ENCODE measurements around the gene FAM114A1.

FAM114A1 gene

GRCh38 chr4:38867478-38868058, at the start of gene FAM114A1:
Gene FAM114A1 (plus strand): TSS chr4:38867806. CDS start chr4:38878079, 10,273 bp downstream.
- Mint-ChIP-seq H3K9me3 (no peaks in the 10 kb centered on the region), H3K4me3 (peak within 1 kb of the TSS; percentile 85 to 86), H3K27ac (peak within 1 kb of the TSS; percentile 73), H3K27me3 (no peaks in the 10 kb centered on the region), H3K4me1 (peaks cover 7 to 20% of the 10 kb centered on the region in 2 donors), H3K36me3 (peaks cover 0 to 2% of the 10 kb centered on the region in 2 donors)
- ATAC-seq (replicated peaks), result peak; percentile 97 to 98
- peak; percentile 56 for DNase-seq

- H3K4me1 Mint-ChIP-seq, result peaks cover 49 to 64% of the 10 kb centered on the region in 2 donors
- H3K27ac Mint-ChIP-seq, result peak overlapping the region; percentile 60
- ATAC-seq (replicated peaks), result peak; percentile 15 to 38
- no peak for DNase-seq
- peak overlapping the region in 1 of 2 donors; percentile 18 for H3K4me3 Mint-ChIP-seq
- peaks cover 9 to 10% of the 10 kb centered on the region in 2 donors for H3K9me3 Mint-ChIP-seq
- H3K36me3 Mint-ChIP-seq, result peaks cover 20 to 31% of the 10 kb centered on the region in 2 donors
- H3K27me3 Mint-ChIP-seq, result no peaks in the 10 kb centered on the region
These were observed 49.1 kb upstream of the FAM114A1 start for GRCh38 chr4:38818441-38818976.

- peak overlapping the region; percentile 85 for H3K27ac Mint-ChIP-seq
- no peaks in the 10 kb centered on the region for H3K27me3 Mint-ChIP-seq
- H3K36me3 Mint-ChIP-seq, result peaks cover 27 to 33% of the 10 kb centered on the region in 2 donors
- H3K4me3 Mint-ChIP-seq, result peak overlapping the region; percentile 3 to 19
- H3K9me3 Mint-ChIP-seq, result peaks cover 12 to 13% of the 10 kb centered on the region in 2 donors
- ATAC-seq (replicated peaks), result peak; percentile 44 to 58
- peaks cover 44 to 55% of the 10 kb centered on the region in 2 donors for H3K4me1 Mint-ChIP-seq
- no peak for DNase-seq
These were observed 48.0 kb upstream of the FAM114A1 start for GRCh38 chr4:38819569-38819968.

GRCh38 chr4:38820329-38821061, 47.1 kb upstream of the FAM114A1 start:
- H3K27ac Mint-ChIP-seq, result peak overlapping the region; percentile 68
- peaks cover 39 to 48% of the 10 kb centered on the region in 2 donors for H3K4me1 Mint-ChIP-seq
- H3K27me3 Mint-ChIP-seq, result no peaks in the 10 kb centered on the region
- DNase-seq, result no peak
- peak; percentile 57 to 63 for ATAC-seq (replicated peaks)
- peaks cover 26 to 34% of the 10 kb centered on the region in 2 donors for H3K36me3 Mint-ChIP-seq
- H3K4me3 Mint-ChIP-seq, result peak overlapping the region in 1 of 2 donors; percentile 15
- peaks cover 12 to 13% of the 10 kb centered on the region in 2 donors for H3K9me3 Mint-ChIP-seq

- peaks cover 33 to 44% of the 10 kb centered on the region in 2 donors for H3K4me1 Mint-ChIP-seq
- ATAC-seq (replicated peaks), result no peak
- no peak overlapping the region for H3K27ac Mint-ChIP-seq
- H3K4me3 Mint-ChIP-seq, result no peak overlapping the region
- H3K36me3 Mint-ChIP-seq, result peaks cover 32 to 40% of the 10 kb centered on the region in 2 donors
- peaks cover 12 to 15% of the 10 kb centered on the region in 2 donors for H3K9me3 Mint-ChIP-seq
- H3K27me3 Mint-ChIP-seq, result no peaks in the 10 kb centered on the region
- DNase-seq, result no peak
These were observed 45.9 kb upstream of the FAM114A1 start for GRCh38 chr4:38821739-38822138.

- no peak overlapping the region for H3K27ac Mint-ChIP-seq
- no peak for ATAC-seq (replicated peaks)
These were observed 44.8 kb upstream of the FAM114A1 start for GRCh38 chr4:38822748-38823303.

GRCh38 chr4:38823766-38824165, 43.8 kb upstream of the FAM114A1 start:
- Mint-ChIP-seq H3K27ac (no peak overlapping the region), H3K36me3 (peaks cover 38 to 47% of the 10 kb centered on the region in 2 donors)
- ATAC-seq (replicated peaks), result no peak

More at GRCh38 chr4:38822748-38823303, 44.8 kb upstream of the FAM114A1 start:
- H3K27me3 Mint-ChIP-seq, result no peaks in the 10 kb centered on the region
- H3K4me1 Mint-ChIP-seq, result peaks cover 31 to 40% of the 10 kb centered on the region in 2 donors
- peaks cover 12 to 15% of the 10 kb centered on the region in 2 donors for H3K9me3 Mint-ChIP-seq
- no peak overlapping the region for H3K4me3 Mint-ChIP-seq
- peaks cover 38 to 47% of the 10 kb centered on the region in 2 donors for H3K36me3 Mint-ChIP-seq
- DNase-seq, result no peak

GRCh38 chr4:38829237-38829636, 38.4 kb upstream of the FAM114A1 start:
- no peak overlapping the region for H3K27ac Mint-ChIP-seq
- H3K27me3 Mint-ChIP-seq, result no peaks in the 10 kb centered on the region
- H3K36me3 Mint-ChIP-seq, result peaks cover 31 to 52% of the 10 kb centered on the region in 2 donors
- peaks cover 21 to 43% of the 10 kb centered on the region in 2 donors for H3K4me1 Mint-ChIP-seq
- ATAC-seq (replicated peaks) (no peak), DNase-seq (no peak)
- peaks cover 6 to 10% of the 10 kb centered on the region in 2 donors for H3K9me3 Mint-ChIP-seq
- no peak overlapping the region for H3K4me3 Mint-ChIP-seq

More at GRCh38 chr4:38823766-38824165, 43.8 kb upstream of the FAM114A1 start:
- no peaks in the 10 kb centered on the region for H3K27me3 Mint-ChIP-seq
- peaks cover 25 to 34% of the 10 kb centered on the region in 2 donors for H3K4me1 Mint-ChIP-seq
- H3K9me3 Mint-ChIP-seq, result peaks cover 12 to 15% of the 10 kb centered on the region in 2 donors
- no peak overlapping the region for H3K4me3 Mint-ChIP-seq
- DNase-seq, result no peak

- H3K4me3 Mint-ChIP-seq, result no peak overlapping the region
- no peak overlapping the region for H3K27ac Mint-ChIP-seq
- peaks cover 15 to 18% of the 10 kb centered on the region in 2 donors for H3K9me3 Mint-ChIP-seq
- no peak for DNase-seq
- peaks cover 28 to 50% of the 10 kb centered on the region in 2 donors for H3K36me3 Mint-ChIP-seq
- H3K4me1 Mint-ChIP-seq, result peaks cover 15 to 32% of the 10 kb centered on the region in 2 donors
- ATAC-seq (replicated peaks), result no peak
- no peaks in the 10 kb centered on the region for H3K27me3 Mint-ChIP-seq
These were observed 36.0 kb upstream of the FAM114A1 start for GRCh38 chr4:38831653-38832052.

- H3K27me3 Mint-ChIP-seq, result no peaks in the 10 kb centered on the region
- ATAC-seq (replicated peaks) (no peak), DNase-seq (no peak)
- H3K4me1 Mint-ChIP-seq, result peaks cover 16 to 37% of the 10 kb centered on the region in 2 donors
- no peak overlapping the region for H3K4me3 Mint-ChIP-seq
- peaks cover 18% of the 10 kb centered on the region in 2 donors for H3K9me3 Mint-ChIP-seq
- peaks cover 28 to 53% of the 10 kb centered on the region in 2 donors for H3K36me3 Mint-ChIP-seq
- no peak overlapping the region for H3K27ac Mint-ChIP-seq
These were observed 35.4 kb upstream of the FAM114A1 start for GRCh38 chr4:38832206-38832605.

GRCh38 chr4:38832624-38833528, 34.7 kb upstream of the FAM114A1 start:
- peaks cover 23 to 43% of the 10 kb centered on the region in 2 donors for H3K4me1 Mint-ChIP-seq
- no peak for DNase-seq
- H3K4me3 Mint-ChIP-seq, result no peak overlapping the region
- peak; percentile 53 to 73 for ATAC-seq (replicated peaks)
- peaks cover 25 to 55% of the 10 kb centered on the region in 2 donors for H3K36me3 Mint-ChIP-seq
- peaks cover 21 to 22% of the 10 kb centered on the region in 2 donors for H3K9me3 Mint-ChIP-seq
- peak overlapping the region; percentile 75 for H3K27ac Mint-ChIP-seq
- H3K27me3 Mint-ChIP-seq, result no peaks in the 10 kb centered on the region

- ATAC-seq (replicated peaks), result no peak
- H3K27ac Mint-ChIP-seq, result peak overlapping the region; percentile 27
- DNase-seq, result no peak
- H3K4me3 Mint-ChIP-seq, result no peak overlapping the region
- H3K36me3 Mint-ChIP-seq, result peaks cover 25 to 63% of the 10 kb centered on the region in 2 donors
- H3K4me1 Mint-ChIP-seq, result peaks cover 27 to 52% of the 10 kb centered on the region in 2 donors
- H3K9me3 Mint-ChIP-seq, result peaks cover 22 to 24% of the 10 kb centered on the region in 2 donors
- no peaks in the 10 kb centered on the region for H3K27me3 Mint-ChIP-seq
These were observed 33.0 kb upstream of the FAM114A1 start for GRCh38 chr4:38834570-38834969.

- peaks cover 24 to 56% of the 10 kb centered on the region in 2 donors for H3K36me3 Mint-ChIP-seq
- H3K9me3 Mint-ChIP-seq, result peaks cover 15 to 24% of the 10 kb centered on the region in 2 donors
- peak overlapping the region; percentile 37 for H3K27ac Mint-ChIP-seq
- DNase-seq (no peak), ATAC-seq (replicated peaks) (no peak)
- peak overlapping the region in 1 of 2 donors; percentile 14 for H3K4me3 Mint-ChIP-seq
- no peaks in the 10 kb centered on the region for H3K27me3 Mint-ChIP-seq
- peaks cover 26 to 44% of the 10 kb centered on the region in 2 donors for H3K4me1 Mint-ChIP-seq
These were observed 30.3 kb upstream of the FAM114A1 start for GRCh38 chr4:38837334-38837733.
